BJ (cell line): ENCODE results near the gene ZNF598. TPM values are rescaled to one million over a fixed set of nuclear protein-coding genes. Genes with fewer than 3 reads are reported as not detected.

ENCODE experiments used
- CTCF ChIA-PET: fragments of 350-600 bp; formaldehyde crosslinking; extraction: SDS; loops from one replicate; lab custom pipeline; 2021; ENCODE audit warnings: antibody characterized with exemption, inconsistent platforms; lab: Yijun Ruan, JAX
- POLR2A ChIA-PET: fragments of 300-600 bp; sonication (Branson Sonifier 250); formaldehyde crosslinking; extraction: SDS; loops from one replicate; lab custom pipeline; 2021; ENCODE audit warnings: antibody characterized with exemption; lab: Charles Lee
- DNase-seq: peaks from one replicate; pipeline ENCODE4 v3.0.0-alpha.2; 2011; ENCODE audit warnings: low read depth
- H3K27me3 ChIP-seq: 2 replicates; pipeline ENCODE4 v1.6.0; 2011; ENCODE audit warnings: low read length; ENCODE audit not compliant: control insufficient read depth, insufficient read depth
- H3K36me3 ChIP-seq: 2 replicates; pipeline ENCODE4 v1.5.1; 2011; ENCODE audit warnings: low read length; ENCODE audit not compliant: control insufficient read depth, insufficient read depth
- H3K4me3 ChIP-seq: 2 replicates; pipeline ENCODE4 v1.5.1; 2011; ENCODE audit warnings: low read depth, mild to moderate bottlenecking, control low read depth, low read length
- CTCF ChIP-seq: IDR thresholded peaks from 2 replicates; pipeline ENCODE4 v1.5.1; 2011; ENCODE audit warnings: low read depth, mild to moderate bottlenecking, control low read depth, inconsistent platforms, low read length, moderate library complexity; ENCODE audit not compliant: insufficient read depth
- polyA plus RNA-seq: library from polyadenylated mRNA; depleted of rRNA; stranded (reverse); fragments of >200 nt; gene quantifications from 2 replicates; pipeline ENCODE4 v1.2.3, GENCODE V29; 2011

ZNF598 gene
- polyA plus RNA-seq, 1 experiment: 23.0 TPM

- TF ChIP-seq CTCF: no peak
- H3K36me3 ChIP-seq: peaks cover 5% of the 10 kb centered on the region
- DNase-seq: no peak
- H3K4me3 ChIP-seq: peak overlapping the region; percentile 92
- H3K27me3 ChIP-seq: no peaks in the 10 kb centered on the region
- ChIA-PET POLR2A (interaction anchor here (0.6 kb wide), 2 partner anchors 107 to 166 kb away, joined by 3 to 4 read pairs; no protein-coding TSS in a partner anchor), CTCF (interaction anchor here (0.5 to 2.0 kb wide), 9 partner anchors 9 to 103 kb away, joined by 3 to 9 read pairs (median 5); partner anchors contain the start of genes NHERF2 and NPW)
Measured at GRCh38 chr16:2048116-2048543, 38.5 kb upstream of the ZNF598 start.

GRCh38 chr16:2047330-2048115, 37.9 kb upstream of the ZNF598 start, which contains the start of the genes NTHL1 and TSC2:
Gene NTHL1, minus strand, starts transcription at chr16:2047834. Its CDS starts 11 bp downstream, at chr16:2047823.
Gene TSC2, plus strand, starts transcription at chr16:2047985. Its CDS starts 631 bp downstream, at chr16:2048616.
- Histone ChIP-seq H3K4me3 (peak within 1 kb of the TSS; percentile 92), H3K36me3 (peaks cover 4% of the 10 kb centered on the region), H3K27me3 (no peaks in the 10 kb centered on the region)
- CTCF ChIA-PET: interaction anchor here (0.5 to 2.3 kb wide), 11 partner anchors 9 to 103 kb away, joined by 3 to 15 read pairs (median 5); partner anchors contain the start of genes NHERF2 and NPW
- peak; percentile 80 for DNase-seq
- POLR2A ChIA-PET: interaction anchor here (0.6 to 0.8 kb wide), 3 partner anchors 15 to 167 kb away, joined by 3 to 4 read pairs (median 4); partner anchors contain the start of gene TRAF7
- peak; percentile 43 for TF ChIP-seq CTCF

GRCh38 chr16:2046893-2047329, 37.3 kb upstream of the ZNF598 start:
- peak overlapping the region; percentile 92 for H3K4me3 ChIP-seq
- ChIA-PET CTCF (interaction anchor here (1.1 to 2.3 kb wide), 7 partner anchors 20 to 104 kb away, joined by 4 to 15 read pairs (median 5); partner anchors contain the start of genes NHERF2 and NPW), POLR2A (interaction anchor here (0.8 kb wide), 2 partner anchors 15 to 108 kb away, joined by 3 to 4 read pairs; partner anchors contain the start of gene TRAF7)
- H3K27me3 ChIP-seq: no peaks in the 10 kb centered on the region
- DNase-seq: no peak
- TF ChIP-seq CTCF: no peak
- peaks cover 2% of the 10 kb centered on the region for H3K36me3 ChIP-seq

GRCh38 chr16:2045965-2046892, 36.6 kb upstream of the ZNF598 start:
- Histone ChIP-seq H3K27me3 (no peaks in the 10 kb centered on the region), H3K36me3 (peaks cover 2% of the 10 kb centered on the region; the same call in 1 of the 2 replicates), H3K4me3 (no peak overlapping the region)
- DNase-seq: no peak
- CTCF ChIA-PET: interaction anchor here (1.1 to 2.3 kb wide), 5 partner anchors 19 to 105 kb away, joined by 4 to 15 read pairs (median 5); partner anchors contain the start of gene NHERF2
- no peak for TF ChIP-seq CTCF
- POLR2A ChIA-PET: no interaction called here
